A673 (cell line): Measurements from ENCODE around the gene ROBO2. TPM values are rescaled to one million over a fixed set of nuclear protein-coding genes. Genes with fewer than 3 reads are reported as not detected.

ENCODE experiments used
- BruUV-seq: library from RNA; stranded (reverse); fragments of 400-500 nt; replicated peaks from 2 replicates; lab custom pipeline; 2021; lab: Mats Ljungman, UMichigan
- CTCF ChIA-PET: fragments of 300-600 bp; sonication (Branson Sonifier 250); formaldehyde crosslinking; loops from one replicate; lab custom pipeline; 2022; ENCODE audit warnings: antibody characterized with exemption; lab: Charles Lee
- POLR2A ChIA-PET: fragments of 300-600 bp; sonication (Branson Sonifier 250); formaldehyde crosslinking; loops from one replicate; lab custom pipeline; 2022; ENCODE audit warnings: antibody characterized with exemption; ENCODE audit not compliant: low non-redundant PET; lab: Charles Lee
- DNase-seq: peaks from one replicate; pipeline ENCODE4 v3.0.0-alpha.2; 2015; ENCODE audit warnings: low spot score
- H3K27ac ChIP-seq: fragments of 200-600 bp; sonication (generic); 2 replicates; pipeline ENCODE4 v1.5.1; 2016; ENCODE audit warnings: mixed run types, low read depth, mild to moderate bottlenecking, mixed read lengths, antibody characterized with exemption, low read length; ENCODE audit not compliant: poor library complexity, severe bottlenecking
- H3K27me3 ChIP-seq: fragments of 200-600 bp; sonication (generic); replicated peaks from 2 replicates; pipeline ENCODE4 v1.6.1; 2017; ENCODE audit warnings: mixed run types, low read depth, mild to moderate bottlenecking, mixed read lengths, antibody characterized with exemption, low read length; ENCODE audit not compliant: insufficient read depth, poor library complexity
- H3K36me3 ChIP-seq: fragments of 200-600 bp; sonication (generic); 2 replicates; pipeline ENCODE4 v1.6.1; 2016; ENCODE audit warnings: mixed run types, mild to moderate bottlenecking, mixed read lengths, antibody characterized with exemption, low read length; ENCODE audit not compliant: insufficient read depth, poor library complexity, severe bottlenecking
- H3K4me1 ChIP-seq: fragments of 200-600 bp; sonication (generic); 2 replicates; pipeline ENCODE4 v1.6.1; 2017; ENCODE audit warnings: mixed run types, mild to moderate bottlenecking, mixed read lengths, antibody characterized with exemption, low read length; ENCODE audit not compliant: insufficient read depth, poor library complexity, severe bottlenecking
- H3K4me3 ChIP-seq: fragments of 200-600 bp; sonication (generic); 2 replicates; pipeline ENCODE4 v1.5.1; 2016; ENCODE audit warnings: low read depth, mixed run types, mild to moderate bottlenecking, mixed read lengths, low read length; ENCODE audit not compliant: poor library complexity, severe bottlenecking
- H3K9me3 ChIP-seq: fragments of 200-600 bp; sonication (generic); 2 replicates; pipeline ENCODE4 v1.6.1; 2016; ENCODE audit warnings: mixed run types, low read depth, mild to moderate bottlenecking, mixed read lengths, antibody characterized with exemption, low read length; ENCODE audit not compliant: poor library complexity, severe bottlenecking
- EZH2 ChIP-seq: fragments of 200-600 bp; sonication (generic); IDR thresholded peaks from 2 replicates; pipeline ENCODE4 v1.6.1; 2017; ENCODE audit warnings: borderline replicate concordance, low read depth, mild to moderate bottlenecking, mixed read lengths, antibody characterized with exemption, low read length; ENCODE audit not compliant: poor library complexity, severe bottlenecking
- intact Hi-C: fragments of 100-400 bp; cut with micrococcal nuclease; formaldehyde crosslinking; loops from one replicate; pipeline ENCODE4 v1.10.0; 2022; ENCODE audit not compliant: unreplicated experiment
- total RNA-seq: library from RNA; stranded (reverse); gene quantifications from 2 replicates; pipeline ENCODE4 v1.2.3, GENCODE V29; 2021
- TF ChIP-seq, protein P1 (sequence below): fragments of 300-800, 200-600 bp; sonication (generic); conservative IDR thresholded peaks from 2 replicates; pipeline ENCODE4 v1.5.1; 2017; ENCODE audit warnings: low read depth, mild to moderate bottlenecking, antibody characterized with exemption, low read length, moderate library complexity, mixed read lengths

Gene ROBO2
- total RNA-seq, 1 experiment from 2014 or later, result 17.5 TPM

GRCh38 chr3:77091809-77092208 is 51.9 kb downstream of the ROBO2 start:
- Histone ChIP-seq H3K9me3 (no peaks in the 10 kb centered on the region), H3K4me3 (no peak overlapping the region), H3K27me3 (no peaks in the 10 kb centered on the region), H3K36me3 (no peaks in the 10 kb centered on the region), H3K27ac (no peak overlapping the region), H3K4me1 (peaks cover 23% of the 10 kb centered on the region)
- no TSS peak for BruUV-seq
- intact Hi-C loops, result no loop called here
- no peak for DNase-seq
- TF ChIP-seq, protein P1, sequence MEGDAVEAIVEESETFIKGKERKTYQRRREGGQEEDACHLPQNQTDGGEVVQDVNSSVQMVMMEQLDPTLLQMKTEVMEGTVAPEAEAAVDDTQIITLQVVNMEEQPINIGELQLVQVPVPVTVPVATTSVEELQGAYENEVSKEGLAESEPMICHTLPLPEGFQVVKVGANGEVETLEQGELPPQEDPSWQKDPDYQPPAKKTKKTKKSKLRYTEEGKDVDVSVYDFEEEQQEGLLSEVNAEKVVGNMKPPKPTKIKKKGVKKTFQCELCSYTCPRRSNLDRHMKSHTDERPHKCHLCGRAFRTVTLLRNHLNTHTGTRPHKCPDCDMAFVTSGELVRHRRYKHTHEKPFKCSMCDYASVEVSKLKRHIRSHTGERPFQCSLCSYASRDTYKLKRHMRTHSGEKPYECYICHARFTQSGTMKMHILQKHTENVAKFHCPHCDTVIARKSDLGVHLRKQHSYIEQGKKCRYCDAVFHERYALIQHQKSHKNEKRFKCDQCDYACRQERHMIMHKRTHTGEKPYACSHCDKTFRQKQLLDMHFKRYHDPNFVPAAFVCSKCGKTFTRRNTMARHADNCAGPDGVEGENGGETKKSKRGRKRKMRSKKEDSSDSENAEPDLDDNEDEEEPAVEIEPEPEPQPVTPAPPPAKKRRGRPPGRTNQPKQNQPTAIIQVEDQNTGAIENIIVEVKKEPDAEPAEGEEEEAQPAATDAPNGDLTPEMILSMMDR, result no peak
- no peak for TF ChIP-seq EZH2
- POLR2A ChIA-PET, result no interaction called here
- CTCF ChIA-PET, result no interaction called here

- Histone ChIP-seq H3K9me3 (no peaks in the 10 kb centered on the region), H3K36me3 (no peaks in the 10 kb centered on the region), H3K27me3 (no peaks in the 10 kb centered on the region), H3K4me3 (no peak overlapping the region), H3K27ac (no peak overlapping the region), H3K4me1 (peaks cover 23% of the 10 kb centered on the region)
- TF ChIP-seq, protein P1, result no peak
- CTCF ChIA-PET, result no interaction called here
- no TSS peak for BruUV-seq
- DNase-seq, result no peak
- POLR2A ChIA-PET, result no interaction called here
- intact Hi-C loops, result no loop called here
Measured at GRCh38 chr3:77093101-77093500, 53.2 kb downstream of the ROBO2 start.

- Histone ChIP-seq H3K9me3 (no peaks in the 10 kb centered on the region), H3K27me3 (no peaks in the 10 kb centered on the region), H3K4me1 (peaks cover 30% of the 10 kb centered on the region), H3K4me3 (peak overlapping the region; percentile 38), H3K27ac (no peak overlapping the region), H3K36me3 (no peaks in the 10 kb centered on the region)
- ChIA-PET POLR2A (no interaction called here), CTCF (no interaction called here)
- TF ChIP-seq, protein P1, result no peak
- TF ChIP-seq EZH2, result no peak
- BruUV-seq, result no TSS peak
- no peak for DNase-seq
- intact Hi-C loops, result loop anchor here (5.0 kb wide), 1 partner anchor 54 kb away; the partner anchor contains the start of gene ROBO2
Measured at GRCh38 chr3:77096145-77096544, 56.2 kb downstream of the ROBO2 start.
